MM.1S (cell line): ENCODE results near the gene SORCS2.

ENCODE experiments used
- EZH2phosphoT487 ChIP-seq: fragments of 300-600 bp; sonication (generic); IDR thresholded peaks from 2 replicates; pipeline ENCODE4 v1.6.1; 2018; ENCODE audit warnings: antibody characterized with exemption, low read length
- TF ChIP-seq, protein P1 (sequence below): fragments of 300-600 bp; sonication (generic); IDR thresholded peaks from 2 replicates; pipeline ENCODE4 v1.5.1; 2016; ENCODE audit warnings: antibody characterized with exemption, low read length, mixed read lengths

DNA sequence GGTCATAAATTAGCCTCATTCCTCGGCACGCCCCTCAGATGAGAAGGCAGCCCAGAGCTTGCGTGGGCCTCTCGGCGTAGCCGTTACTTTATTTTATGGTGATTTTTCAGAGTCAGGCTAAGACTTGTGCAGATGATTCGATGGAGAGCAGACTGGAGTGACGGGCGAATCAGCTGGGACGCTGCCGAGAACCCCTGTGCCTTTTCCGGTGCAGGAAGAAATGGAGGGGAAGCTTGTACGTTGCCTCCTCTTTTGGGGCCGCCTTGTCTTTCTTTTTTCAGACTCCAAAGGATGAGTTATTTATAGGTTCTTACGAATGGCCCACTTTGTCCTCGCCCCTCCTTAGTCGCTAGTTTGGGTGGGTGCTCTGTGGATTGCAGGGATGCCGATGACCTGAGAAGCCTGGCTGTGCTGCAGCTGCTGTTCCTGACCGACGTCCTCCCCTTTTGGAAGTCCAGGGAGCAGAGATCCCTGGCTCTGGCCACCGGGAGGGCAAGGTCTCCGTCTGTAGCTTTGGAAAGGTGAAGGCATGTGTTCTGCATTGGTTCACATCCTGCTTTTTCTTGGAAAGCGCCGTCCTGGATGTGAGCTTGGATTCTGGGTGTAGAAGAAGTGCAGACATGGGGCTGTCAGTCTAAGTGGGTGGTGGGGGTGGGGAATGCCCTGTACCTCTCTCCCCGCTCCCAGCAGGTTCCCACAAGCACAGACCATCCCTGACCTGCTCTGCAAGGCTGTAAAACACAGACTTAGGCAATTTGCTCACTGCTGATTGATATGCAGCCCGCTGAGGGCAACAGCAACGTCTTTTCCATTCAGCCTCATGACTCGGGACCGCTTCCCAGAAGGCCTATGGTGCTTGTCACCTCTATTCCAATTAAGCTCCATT is 9.3 kb downstream of the SORCS2 start:
- TF ChIP-seq, protein P1, sequence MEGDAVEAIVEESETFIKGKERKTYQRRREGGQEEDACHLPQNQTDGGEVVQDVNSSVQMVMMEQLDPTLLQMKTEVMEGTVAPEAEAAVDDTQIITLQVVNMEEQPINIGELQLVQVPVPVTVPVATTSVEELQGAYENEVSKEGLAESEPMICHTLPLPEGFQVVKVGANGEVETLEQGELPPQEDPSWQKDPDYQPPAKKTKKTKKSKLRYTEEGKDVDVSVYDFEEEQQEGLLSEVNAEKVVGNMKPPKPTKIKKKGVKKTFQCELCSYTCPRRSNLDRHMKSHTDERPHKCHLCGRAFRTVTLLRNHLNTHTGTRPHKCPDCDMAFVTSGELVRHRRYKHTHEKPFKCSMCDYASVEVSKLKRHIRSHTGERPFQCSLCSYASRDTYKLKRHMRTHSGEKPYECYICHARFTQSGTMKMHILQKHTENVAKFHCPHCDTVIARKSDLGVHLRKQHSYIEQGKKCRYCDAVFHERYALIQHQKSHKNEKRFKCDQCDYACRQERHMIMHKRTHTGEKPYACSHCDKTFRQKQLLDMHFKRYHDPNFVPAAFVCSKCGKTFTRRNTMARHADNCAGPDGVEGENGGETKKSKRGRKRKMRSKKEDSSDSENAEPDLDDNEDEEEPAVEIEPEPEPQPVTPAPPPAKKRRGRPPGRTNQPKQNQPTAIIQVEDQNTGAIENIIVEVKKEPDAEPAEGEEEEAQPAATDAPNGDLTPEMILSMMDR = no peak
- TF ChIP-seq EZH2phosphoT487 = no peak
